NCI-H2171 (cell line): Measurements from ENCODE around the gene RBM38.
A peak's percentile ranks its signal among the peaks of the same experiment; 100 is the strongest.
"Not testable (repeated sequence)": the region's sequence is repeated elsewhere in the genome, so short reads cannot be mapped to it uniquely, and the experiment has no call there.

ENCODE experiments used
- DNase-seq: peaks from one replicate; lab custom pipeline; 2025; lab: John Stamatoyannopoulos, UW

The RBM38 gene

GRCh38 chr20:57390604-57391438 lies at the start of gene RBM38:
Gene RBM38, plus strand, starts transcription at chr20:57391396. Its CDS starts 186 bp downstream, at chr20:57391582.
- peak; percentile 79 for DNase-seq

- no peak for DNase-seq
These were observed 49.5 kb upstream of the RBM38 start for GRCh38 chr20:57341663-57342062.

- DNase-seq: no peak
These were observed 48.4 kb upstream of the RBM38 start for GRCh38 chr20:57342829-57343228.

- peak; percentile 36 for DNase-seq
These were observed 44.7 kb upstream of the RBM38 start for GRCh38 chr20:57346477-57346876.

GRCh38 chr20:57347393-57347792 lies 43.8 kb upstream of the RBM38 start:
- DNase-seq: no peak

- DNase-seq: not testable (repeated sequence)
These were observed 42.8 kb upstream of the RBM38 start for GRCh38 chr20:57348200-57348921.

- not testable (repeated sequence) for DNase-seq
These were observed 42.1 kb upstream of the RBM38 start for GRCh38 chr20:57348922-57349574.

GRCh38 chr20:57350081-57350710 lies 41.0 kb upstream of the RBM38 start:
- DNase-seq: no peak

GRCh38 chr20:57350726-57351041 lies 40.5 kb upstream of the RBM38 start:
- DNase-seq: not testable (repeated sequence)

- DNase-seq: peak; percentile 92
These were observed 40.0 kb upstream of the RBM38 start, which contains the start of gene RAE1 for GRCh38 chr20:57351042-57351783. Gene RAE1, plus strand, starts transcription at chr20:57351255. Its CDS starts 2,784 bp downstream, at chr20:57354039.

- no peak for DNase-seq
These were observed 38.9 kb upstream of the RBM38 start for GRCh38 chr20:57352305-57352704.

- DNase-seq: no peak
These were observed 37.8 kb upstream of the RBM38 start for GRCh38 chr20:57353351-57353750.

GRCh38 chr20:57361517-57361916 lies 29.7 kb upstream of the RBM38 start:
- no peak for DNase-seq

GRCh38 chr20:57364451-57364850 lies 26.7 kb upstream of the RBM38 start:
- DNase-seq: no peak

GRCh38 chr20:57369596-57369995 lies 21.6 kb upstream of the RBM38 start:
- DNase-seq: no peak

GRCh38 chr20:57370316-57370715 lies 20.9 kb upstream of the RBM38 start:
- no peak for DNase-seq

- no peak for DNase-seq
These were observed 19.8 kb upstream of the RBM38 start for GRCh38 chr20:57371363-57371762.

GRCh38 chr20:57372157-57372556 lies 19.0 kb upstream of the RBM38 start:
- no peak for DNase-seq

- no peak for DNase-seq
These were observed 18.4 kb upstream of the RBM38 start for GRCh38 chr20:57372581-57373350.

GRCh38 chr20:57374343-57374930 lies 16.8 kb upstream of the RBM38 start:
- no peak for DNase-seq
